Activated T-cell treated with anti-CD3 and anti-CD28 coated beads, Interleukin-2, amount 50 U/mL, for 24 hours (primary cell): Measurements from ENCODE around the gene ZDHHC19.
A peak's percentile ranks its signal among the peaks of the same experiment; 100 is the strongest.

Source experiments
- DNase-seq: peaks from one replicate; pipeline ENCODE4 v3.0.0-alpha.2; 2020
- H3K27ac Mint-ChIP-seq: 2 replicates; pipeline ENCODE4 v1.8.0; 2020; ENCODE audit warnings: mild to moderate bottlenecking, mixed read lengths
- H3K27me3 Mint-ChIP-seq: 2 replicates; pipeline ENCODE4 v1.8.0; 2020; ENCODE audit warnings: mixed read lengths
- H3K36me3 Mint-ChIP-seq: 2 replicates; pipeline ENCODE4 v1.8.0; 2020; ENCODE audit warnings: low read depth, mixed read lengths
- H3K4me1 Mint-ChIP-seq: 2 replicates; pipeline ENCODE4 v1.8.0; 2020; ENCODE audit warnings: low read depth, mixed read lengths
- H3K4me3 Mint-ChIP-seq: 2 replicates; pipeline ENCODE4 v1.8.0; 2020; ENCODE audit warnings: mild to moderate bottlenecking, moderate library complexity, mixed read lengths
- H3K9me3 Mint-ChIP-seq: 2 replicates; pipeline ENCODE4 v1.8.0; 2020; ENCODE audit warnings: mixed read lengths

The ZDHHC19 gene

DNA sequence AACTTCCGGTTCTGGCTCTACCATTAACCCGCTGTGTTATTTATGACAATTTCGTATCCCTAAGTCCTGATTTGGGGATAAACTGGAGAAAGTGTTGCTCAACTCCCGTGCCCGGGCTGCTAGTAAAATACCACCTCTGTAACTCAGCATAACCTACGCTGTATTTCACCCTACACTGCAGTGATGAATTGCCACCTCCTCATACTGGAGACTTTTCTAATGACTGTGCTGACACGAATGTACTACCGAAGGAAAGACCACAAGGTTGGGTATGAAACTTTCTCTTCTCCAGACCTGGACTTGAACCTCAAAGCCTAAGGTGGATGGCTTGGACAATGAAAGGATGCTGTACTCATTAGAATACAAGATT, 21.7 kb upstream of the ZDHHC19 start:
- H3K4me3 Mint-ChIP-seq, result no peak overlapping the region
- peaks cover 24% of the 10 kb centered on the region for H3K36me3 Mint-ChIP-seq
- DNase-seq, result no peak
- H3K4me1 Mint-ChIP-seq, result peaks cover 23% of the 10 kb centered on the region
- H3K27me3 Mint-ChIP-seq, result peaks cover under 1% of the 10 kb centered on the region
- peak overlapping the region; percentile 73 for H3K27ac Mint-ChIP-seq
- H3K9me3 Mint-ChIP-seq, result no peaks in the 10 kb centered on the region

DNA sequence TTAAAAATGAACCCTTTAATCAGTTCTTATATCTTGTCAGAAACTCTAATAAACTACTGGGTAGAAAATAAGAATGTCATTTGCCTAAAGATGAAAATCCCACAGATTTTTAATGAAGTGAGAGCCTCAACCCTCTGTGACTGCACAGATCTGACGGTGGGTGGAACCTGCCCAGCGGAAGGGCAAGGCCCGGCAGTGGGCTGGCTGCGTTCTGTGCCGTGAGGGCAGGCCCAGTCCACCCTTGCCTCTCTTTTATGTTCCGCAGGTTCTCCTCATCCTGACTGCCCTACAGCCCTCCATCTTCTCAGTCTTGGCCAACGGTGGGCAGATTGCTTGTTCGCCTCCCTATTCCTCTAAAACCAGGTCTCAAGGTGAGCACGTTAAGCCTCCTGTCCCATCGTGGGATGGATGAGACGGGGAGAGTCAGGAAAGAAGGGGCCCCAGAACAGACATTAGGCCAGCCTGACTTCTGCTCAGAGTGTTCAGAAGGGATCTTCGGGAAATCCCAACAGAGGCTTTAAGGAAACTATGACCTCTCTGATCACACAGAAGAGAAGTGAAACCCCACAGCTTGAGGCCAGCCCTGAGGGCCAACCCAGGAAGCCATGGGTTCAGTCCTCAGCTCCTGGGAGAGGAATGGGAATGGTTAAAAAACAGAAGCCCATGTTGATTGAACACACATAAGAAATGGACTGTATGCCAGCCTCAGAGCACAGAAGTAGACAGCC, 21.1 kb upstream of the ZDHHC19 start:
- no peak for DNase-seq
- Mint-ChIP-seq H3K36me3 (peaks cover 18% of the 10 kb centered on the region), H3K27ac (peak overlapping the region; percentile 73), H3K27me3 (peaks cover 5% of the 10 kb centered on the region), H3K4me1 (peaks cover 22% of the 10 kb centered on the region), H3K9me3 (no peaks in the 10 kb centered on the region), H3K4me3 (no peak overlapping the region)

DNA sequence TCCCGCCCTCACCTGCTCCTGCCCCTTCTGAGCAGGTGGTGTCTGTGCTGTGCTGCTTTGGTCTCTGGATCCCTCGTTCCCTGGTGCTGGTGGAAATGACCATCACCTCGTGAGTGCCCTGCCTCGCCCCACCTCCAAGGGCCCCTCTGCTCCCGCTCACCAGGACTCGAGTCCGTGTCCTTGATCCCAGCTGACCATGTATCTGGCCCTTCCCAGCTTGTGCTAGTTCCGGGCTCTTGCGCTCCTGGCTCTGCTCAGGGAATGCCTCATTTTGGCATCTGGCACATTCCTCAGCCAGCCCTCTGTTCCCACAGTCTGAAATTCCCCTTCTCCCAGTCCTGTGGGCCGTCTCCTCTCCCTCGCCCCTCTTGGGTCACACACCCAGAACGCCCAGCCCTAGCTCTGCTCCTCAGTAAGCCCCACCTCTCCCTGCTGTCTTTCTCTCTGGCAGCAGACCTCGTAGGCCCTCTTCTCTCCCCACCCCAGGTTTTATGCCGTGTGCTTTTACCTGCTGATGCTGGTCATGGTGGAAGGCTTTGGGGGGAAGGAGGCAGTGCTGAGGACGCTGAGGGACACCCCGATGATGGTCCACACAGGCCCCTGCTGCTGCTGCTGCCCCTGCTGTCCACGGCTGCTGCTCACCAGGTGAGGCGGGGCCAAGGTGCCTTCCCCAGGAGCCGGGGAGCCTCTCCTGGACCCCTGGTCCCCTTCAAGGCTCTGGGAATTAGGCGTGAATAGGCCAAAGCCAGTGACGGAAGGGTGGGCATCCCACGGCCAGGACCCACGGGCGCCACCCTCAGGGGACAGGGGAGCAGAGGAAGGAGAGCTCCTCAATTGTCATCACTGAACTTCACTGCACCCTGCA, 16.7 kb upstream of the ZDHHC19 start:
- H3K27ac Mint-ChIP-seq, result no peak overlapping the region
- H3K9me3 Mint-ChIP-seq, result no peaks in the 10 kb centered on the region
- H3K27me3 Mint-ChIP-seq, result peaks cover 5% of the 10 kb centered on the region
- H3K36me3 Mint-ChIP-seq, result no peaks in the 10 kb centered on the region
- H3K4me1 Mint-ChIP-seq, result peaks cover 12% of the 10 kb centered on the region
- no peak overlapping the region for H3K4me3 Mint-ChIP-seq
- DNase-seq, result no peak

DNA sequence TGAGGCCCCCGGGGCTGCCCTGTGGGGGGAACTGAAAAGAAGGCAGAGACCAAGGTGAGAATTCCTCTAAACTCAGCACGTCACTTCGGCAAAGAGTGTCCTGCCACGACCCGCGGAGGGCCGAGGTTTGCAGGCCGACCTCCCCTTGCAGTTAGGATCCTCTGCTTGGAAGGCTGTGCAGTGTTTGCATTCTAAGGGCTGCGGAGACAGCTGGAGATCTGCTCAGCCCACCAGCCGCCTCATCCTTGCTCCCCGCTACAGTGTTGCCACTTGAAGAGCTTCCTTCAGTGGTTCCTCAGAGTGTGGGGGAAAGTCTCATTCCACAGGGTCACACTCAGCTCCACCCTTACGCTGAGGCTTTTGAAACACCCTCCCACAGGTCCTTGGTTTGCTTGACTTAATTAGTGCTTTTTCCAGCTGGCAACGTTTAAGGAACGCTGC, 15.9 kb upstream of the ZDHHC19 start:
- peaks cover 5% of the 10 kb centered on the region for H3K27me3 Mint-ChIP-seq
- no peak overlapping the region for H3K27ac Mint-ChIP-seq
- H3K4me3 Mint-ChIP-seq, result no peak overlapping the region
- DNase-seq, result no peak
- H3K36me3 Mint-ChIP-seq, result no peaks in the 10 kb centered on the region
- peaks cover 5% of the 10 kb centered on the region for H3K4me1 Mint-ChIP-seq
- H3K9me3 Mint-ChIP-seq, result no peaks in the 10 kb centered on the region

DNA sequence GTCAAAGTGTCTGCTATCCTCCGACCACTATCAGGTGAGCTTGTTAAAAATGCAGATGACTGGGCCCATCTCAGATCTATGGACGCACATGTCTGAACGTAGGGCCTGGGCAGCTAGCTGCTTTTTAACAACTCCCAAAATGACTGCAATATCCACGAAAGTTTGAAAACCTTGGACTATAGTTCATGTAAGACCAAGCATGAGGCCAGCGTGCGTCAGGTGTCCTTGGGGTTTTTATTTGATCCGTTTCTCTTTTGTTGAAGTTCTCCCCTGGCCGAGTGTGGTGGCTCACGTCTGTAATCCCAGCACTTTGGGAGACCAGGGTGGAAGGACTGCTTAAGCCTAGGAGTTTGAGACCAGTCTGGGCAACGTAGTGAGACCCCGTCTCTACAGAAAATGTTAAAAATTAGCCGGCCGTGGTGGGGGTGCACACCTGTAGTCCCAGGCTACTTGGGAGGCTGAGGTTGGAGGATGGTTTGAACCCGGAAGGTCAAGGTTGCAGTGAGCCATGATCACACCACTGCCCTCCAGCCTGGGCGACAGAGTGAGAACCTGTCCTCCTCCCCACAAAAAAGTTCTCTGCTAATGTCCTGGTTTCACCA, 14.7 kb upstream of the ZDHHC19 start:
- Mint-ChIP-seq H3K9me3 (no peaks in the 10 kb centered on the region), H3K27ac (no peak overlapping the region), H3K4me1 (no peaks in the 10 kb centered on the region), H3K27me3 (peaks cover 5% of the 10 kb centered on the region), H3K36me3 (no peaks in the 10 kb centered on the region), H3K4me3 (no peak overlapping the region)
- DNase-seq, result no peak

DNA sequence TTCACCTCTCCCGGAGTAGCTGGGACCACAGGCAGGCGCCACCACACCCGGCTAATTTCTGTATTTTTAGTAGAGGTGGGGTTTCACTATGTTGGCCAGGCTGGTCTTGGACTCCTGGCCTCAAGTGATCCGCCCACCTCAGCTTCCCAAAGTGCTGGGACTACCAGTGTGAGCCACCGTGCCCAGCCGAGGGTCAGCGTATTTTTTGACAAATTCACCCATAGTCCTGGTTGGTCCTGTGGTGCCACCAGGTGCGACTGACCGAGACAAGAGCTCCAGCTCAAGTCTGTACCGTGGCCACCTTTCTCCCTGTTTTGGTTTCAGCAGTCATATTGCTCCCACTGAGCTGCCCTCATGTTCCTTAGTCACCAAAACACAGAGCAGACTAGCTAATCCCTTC, 13.9 kb upstream of the ZDHHC19 start:
- DNase-seq, result no peak
- H3K4me3 Mint-ChIP-seq, result no peak overlapping the region
- no peaks in the 10 kb centered on the region for H3K36me3 Mint-ChIP-seq

DNA sequence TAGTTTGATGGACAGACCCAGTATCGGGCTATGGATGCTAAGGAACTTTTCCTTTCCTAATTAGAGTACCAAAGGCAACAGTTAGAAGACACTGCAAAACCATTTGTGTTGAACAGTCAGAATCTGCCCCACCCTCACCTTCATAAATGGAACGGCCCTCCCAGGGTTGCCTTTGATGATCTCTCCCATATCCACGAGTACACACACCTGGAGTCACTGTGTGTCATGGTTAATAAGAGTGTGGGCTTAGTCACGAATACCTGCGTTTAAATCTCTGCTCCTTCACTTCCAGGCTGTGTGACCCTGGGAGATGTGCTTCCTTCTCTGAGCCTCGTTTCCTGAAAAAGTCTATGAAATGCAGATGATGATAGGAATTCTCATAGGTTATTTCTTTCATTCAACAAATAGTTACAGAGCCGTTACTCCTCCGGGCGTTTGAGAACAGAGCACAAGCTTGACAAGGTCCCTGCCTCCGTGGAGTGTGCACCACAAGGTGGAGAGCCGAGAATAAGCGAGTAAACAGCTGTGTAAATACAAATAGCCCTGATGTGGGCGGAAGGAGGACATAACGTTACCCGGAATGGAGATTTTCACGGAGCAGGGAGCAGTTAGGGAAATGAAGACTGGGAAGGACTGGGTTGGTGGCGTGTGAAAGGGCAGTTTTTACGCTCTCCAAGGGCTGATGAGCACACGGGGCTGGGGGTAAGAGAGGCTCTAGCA, 11.8 kb upstream of the ZDHHC19 start:
- Mint-ChIP-seq H3K27me3 (peaks cover 5% of the 10 kb centered on the region), H3K36me3 (no peaks in the 10 kb centered on the region), H3K27ac (no peak overlapping the region), H3K9me3 (no peaks in the 10 kb centered on the region), H3K4me3 (no peak overlapping the region), H3K4me1 (peaks cover 22% of the 10 kb centered on the region)
- DNase-seq, result no peak

More for the DNA sequence above, 13.9 kb upstream of the ZDHHC19 start:
- H3K27ac Mint-ChIP-seq, result no peak overlapping the region
- H3K9me3 Mint-ChIP-seq, result no peaks in the 10 kb centered on the region
- peaks cover 3% of the 10 kb centered on the region for H3K4me1 Mint-ChIP-seq
- peaks cover 5% of the 10 kb centered on the region for H3K27me3 Mint-ChIP-seq

DNA sequence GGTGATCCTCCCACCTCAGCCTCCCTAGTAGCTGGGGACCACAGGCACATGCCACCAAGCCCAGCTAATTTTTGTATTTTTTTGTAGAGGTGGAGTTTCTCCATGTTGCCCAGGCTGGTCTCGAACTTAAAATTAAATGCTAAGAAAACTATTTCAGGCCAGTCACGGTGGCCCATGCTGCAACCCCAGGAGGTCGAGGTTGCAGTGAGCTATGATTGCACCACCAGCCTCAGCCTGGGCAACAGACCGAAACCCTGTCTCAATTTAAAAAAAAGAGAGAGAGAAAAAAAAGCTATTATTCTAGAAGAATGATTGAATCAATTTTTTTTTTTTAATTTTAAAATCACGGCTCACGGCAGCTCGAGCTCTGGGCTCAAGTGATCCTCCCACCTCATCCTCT, 9.8 kb upstream of the ZDHHC19 start:
- DNase-seq, result no peak
- Mint-ChIP-seq H3K27ac (no peak overlapping the region), H3K9me3 (no peaks in the 10 kb centered on the region), H3K4me3 (no peak overlapping the region), H3K36me3 (no peaks in the 10 kb centered on the region), H3K4me1 (peaks cover 29% of the 10 kb centered on the region), H3K27me3 (no peaks in the 10 kb centered on the region)

DNA sequence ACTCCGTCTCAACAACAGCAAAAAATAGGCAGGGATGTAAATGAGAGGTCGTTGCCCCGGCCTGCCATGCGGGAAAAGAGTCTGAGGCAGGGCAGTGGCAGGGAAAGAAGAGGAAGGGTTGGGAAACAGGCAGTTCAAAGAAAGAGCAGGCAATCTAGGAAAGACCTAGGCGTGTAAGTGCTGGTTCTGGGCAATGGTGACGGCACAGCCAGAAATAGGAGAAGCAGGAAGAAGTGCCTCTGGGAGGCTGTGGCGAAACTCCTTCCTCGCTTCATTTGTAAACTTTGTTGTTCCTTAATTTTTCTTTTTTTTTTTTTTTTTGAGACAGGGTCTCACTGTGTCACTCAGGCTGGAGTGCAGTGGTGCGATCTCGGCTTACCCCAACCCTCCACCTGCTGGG, 9.4 kb upstream of the ZDHHC19 start:
- Mint-ChIP-seq H3K36me3 (no peaks in the 10 kb centered on the region), H3K9me3 (no peaks in the 10 kb centered on the region)

DNA sequence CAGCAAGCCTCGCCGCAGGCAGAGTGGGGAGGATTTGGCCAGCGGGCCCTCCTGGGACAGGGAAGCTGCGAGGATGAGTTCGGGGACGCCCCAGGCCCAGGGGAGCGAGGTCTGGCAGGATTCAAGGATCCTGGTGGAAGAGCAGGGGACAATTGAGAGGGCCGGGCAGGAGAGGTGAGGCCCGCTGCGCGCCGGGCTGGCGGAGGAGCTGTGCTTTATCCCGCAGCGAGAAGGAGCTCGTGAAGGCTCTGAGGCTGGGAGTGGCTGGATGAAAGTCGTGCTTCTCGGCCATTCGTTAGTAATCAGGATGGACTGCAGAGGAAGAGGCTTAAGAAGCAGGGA, 8.7 kb upstream of the ZDHHC19 start:
- no peak for DNase-seq
- H3K27ac Mint-ChIP-seq, result peak overlapping the region; percentile 89

More for the DNA sequence above, 9.4 kb upstream of the ZDHHC19 start:
- Mint-ChIP-seq H3K27me3 (no peaks in the 10 kb centered on the region), H3K27ac (no peak overlapping the region), H3K4me1 (peaks cover 29% of the 10 kb centered on the region), H3K4me3 (no peak overlapping the region)
- DNase-seq, result no peak

DNA sequence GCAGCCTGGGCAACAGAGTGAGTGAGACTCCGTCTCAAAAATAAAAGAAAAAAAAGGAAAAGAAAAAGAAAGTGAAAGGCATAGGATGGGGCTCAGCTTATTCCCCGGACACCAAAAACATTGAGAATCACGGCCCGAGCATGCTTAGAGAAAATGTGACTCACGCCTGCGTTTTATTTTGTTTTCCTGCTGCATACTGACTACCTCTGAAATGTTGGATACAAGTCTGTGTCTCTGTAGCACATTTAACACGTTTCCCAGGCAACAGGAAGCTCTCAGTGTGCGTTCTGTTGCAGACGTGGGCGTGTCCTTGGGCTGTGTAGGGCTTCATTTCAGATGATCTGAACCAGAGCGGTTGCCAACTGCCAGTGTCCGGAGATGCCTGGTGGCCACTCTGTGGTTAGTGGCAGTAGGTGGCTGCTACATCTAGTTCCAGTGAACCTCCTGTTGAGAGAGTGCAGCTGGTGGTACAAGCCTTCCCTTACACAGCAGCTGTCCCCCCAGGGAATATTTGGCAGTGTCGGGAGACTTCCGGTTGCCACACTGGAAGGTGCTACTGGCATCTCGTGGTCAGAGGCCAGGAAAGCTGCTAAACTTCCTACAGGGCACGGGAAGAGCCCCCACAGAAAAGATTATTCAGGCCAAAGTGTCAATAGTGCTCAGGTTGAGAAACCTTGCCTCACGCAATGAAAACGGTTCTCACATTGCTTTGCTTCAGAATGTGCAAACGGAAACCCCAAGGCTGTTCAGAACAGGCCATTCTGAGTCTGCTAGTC, 8.2 kb upstream of the ZDHHC19 start:
- Mint-ChIP-seq H3K9me3 (no peaks in the 10 kb centered on the region), H3K4me1 (peaks cover 29% of the 10 kb centered on the region), H3K36me3 (no peaks in the 10 kb centered on the region), H3K27me3 (no peaks in the 10 kb centered on the region), H3K4me3 (peak overlapping the region; percentile 58), H3K27ac (peak overlapping the region; percentile 89)
- DNase-seq, result peak; percentile 65

More for the DNA sequence above, 8.7 kb upstream of the ZDHHC19 start:
- H3K36me3 Mint-ChIP-seq, result no peaks in the 10 kb centered on the region
- peaks cover 29% of the 10 kb centered on the region for H3K4me1 Mint-ChIP-seq
- H3K27me3 Mint-ChIP-seq, result no peaks in the 10 kb centered on the region
- H3K4me3 Mint-ChIP-seq, result no peak overlapping the region
- H3K9me3 Mint-ChIP-seq, result no peaks in the 10 kb centered on the region

DNA sequence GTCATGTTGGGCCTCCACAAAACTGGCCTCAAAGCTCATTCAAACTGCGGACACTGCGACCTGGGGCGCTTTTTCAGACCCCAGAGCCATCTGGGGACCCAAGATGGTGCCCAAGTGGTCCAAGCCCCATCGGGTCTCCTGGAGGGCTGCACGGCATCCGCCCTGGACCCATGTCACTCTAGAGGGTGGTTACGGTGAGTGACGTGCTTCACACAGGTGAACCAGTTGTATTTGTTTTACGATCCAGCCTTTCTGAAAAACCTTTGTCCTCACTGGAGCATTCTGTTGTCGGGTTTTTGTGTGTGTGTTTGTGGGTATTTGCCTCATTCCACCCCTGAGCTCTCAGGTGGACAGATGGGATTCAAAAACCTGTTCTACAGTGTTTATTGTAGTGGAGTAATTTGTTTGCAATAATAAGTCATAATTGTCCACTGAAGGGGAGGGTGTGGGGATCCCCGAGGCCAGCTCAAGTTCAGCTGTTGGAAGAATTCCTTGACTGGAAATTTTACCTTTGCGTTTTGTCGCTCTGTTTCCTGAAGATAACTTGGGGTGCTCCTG, 7.0 kb upstream of the ZDHHC19 start:
- no peak for DNase-seq
- Mint-ChIP-seq H3K4me3 (peak overlapping the region; percentile 58), H3K27me3 (no peaks in the 10 kb centered on the region), H3K36me3 (no peaks in the 10 kb centered on the region), H3K9me3 (no peaks in the 10 kb centered on the region), H3K27ac (no peak overlapping the region), H3K4me1 (peaks cover 29% of the 10 kb centered on the region)

DNA sequence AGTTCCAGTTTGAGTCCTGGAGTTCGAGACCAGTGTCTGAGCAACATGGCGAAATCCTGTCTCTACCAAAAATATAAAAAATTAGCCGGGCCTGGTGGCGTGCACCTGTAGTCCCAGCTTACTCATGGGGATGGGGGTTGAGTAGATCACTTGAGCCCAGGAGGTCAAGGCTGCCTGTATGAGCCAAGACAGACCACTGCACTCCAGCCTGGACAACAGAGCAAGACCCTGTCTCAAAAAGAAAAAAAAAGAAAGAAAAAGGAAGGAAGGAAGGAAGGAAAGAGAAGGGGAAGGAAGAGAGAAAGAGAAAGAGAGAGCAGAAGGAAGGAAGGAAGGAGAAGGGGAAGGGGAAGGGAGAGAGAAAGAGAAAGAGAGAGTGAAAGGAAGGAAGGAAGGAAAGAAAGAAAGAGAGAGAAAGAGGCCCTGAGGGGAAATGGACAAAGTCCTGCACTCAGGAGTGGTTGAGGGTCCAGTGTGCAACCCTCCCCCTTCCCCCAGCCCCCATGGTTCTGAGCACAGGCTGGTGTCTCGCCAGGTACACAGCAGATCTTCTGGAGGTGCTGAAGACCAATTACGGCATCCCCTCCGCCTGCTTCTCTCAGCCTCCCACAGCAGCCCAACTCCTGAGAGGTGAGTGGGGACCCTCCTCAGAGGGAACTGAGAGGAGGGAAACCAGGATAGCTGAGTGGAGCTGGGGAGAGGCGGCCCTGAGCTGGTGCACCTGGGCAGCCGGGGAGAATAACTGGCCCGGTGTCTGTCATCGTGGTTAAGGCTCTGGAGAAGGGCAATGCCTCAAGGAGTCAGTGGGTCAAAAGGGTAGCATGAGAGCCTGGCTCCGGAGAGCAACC, 6.3 kb upstream of the ZDHHC19 start:
- H3K27ac Mint-ChIP-seq, result peak overlapping the region; percentile 53
- peaks cover 29% of the 10 kb centered on the region for H3K4me1 Mint-ChIP-seq
- no peaks in the 10 kb centered on the region for H3K36me3 Mint-ChIP-seq
- DNase-seq, result no peak
- no peak overlapping the region for H3K4me3 Mint-ChIP-seq
- H3K27me3 Mint-ChIP-seq, result no peaks in the 10 kb centered on the region
- H3K9me3 Mint-ChIP-seq, result no peaks in the 10 kb centered on the region
